Stimulated activated naive CD8-positive, alpha-beta T cell treated with anti-CD3 and anti-CD28 coated beads, Interleukin-15, amount 100 ng/mL, for 72 hours (primary cell): ENCODE measurements around the gene KIF21A.
A peak's percentile ranks its signal among the peaks of the same experiment; 100 is the strongest.

Experiments
- ATAC-seq: fragments of 150-1000 bp; cut with Tn5 transposase; 2 replicates; pipeline ENCODE4 v1.10.0; 2021; ENCODE audit warnings: mild to moderate bottlenecking, moderate library complexity
- DNase-seq, 2 donors: peaks; one replicate each; pipeline ENCODE4 v3.0.0; 2021 to 2022
- H3K27ac Mint-ChIP-seq, 2 donors: one replicate each; pipeline ENCODE4 v1.8.0; 2022; ENCODE audit warnings: mild to moderate bottlenecking in 2 of 2, mixed read lengths in 2 of 2, moderate library complexity in 2 of 2
- H3K27me3 Mint-ChIP-seq: one replicate; pipeline ENCODE4 v1.8.0; 2022; ENCODE audit warnings: mixed read lengths
- H3K4me1 Mint-ChIP-seq: one replicate; pipeline ENCODE4 v1.8.0; 2022; ENCODE audit warnings: mild to moderate bottlenecking, mixed read lengths
- H3K4me3 Mint-ChIP-seq, 2 donors: one replicate each; pipeline ENCODE4 v1.8.0; 2022; ENCODE audit warnings: mild to moderate bottlenecking in 2 of 2, mixed read lengths in 2 of 2, moderate library complexity in 1 of 2
- H3K9me3 Mint-ChIP-seq, 2 donors: one replicate each; pipeline ENCODE4 v1.8.0; 2022; ENCODE audit warnings: mixed read lengths in 2 of 2

Gene KIF21A

DNA sequence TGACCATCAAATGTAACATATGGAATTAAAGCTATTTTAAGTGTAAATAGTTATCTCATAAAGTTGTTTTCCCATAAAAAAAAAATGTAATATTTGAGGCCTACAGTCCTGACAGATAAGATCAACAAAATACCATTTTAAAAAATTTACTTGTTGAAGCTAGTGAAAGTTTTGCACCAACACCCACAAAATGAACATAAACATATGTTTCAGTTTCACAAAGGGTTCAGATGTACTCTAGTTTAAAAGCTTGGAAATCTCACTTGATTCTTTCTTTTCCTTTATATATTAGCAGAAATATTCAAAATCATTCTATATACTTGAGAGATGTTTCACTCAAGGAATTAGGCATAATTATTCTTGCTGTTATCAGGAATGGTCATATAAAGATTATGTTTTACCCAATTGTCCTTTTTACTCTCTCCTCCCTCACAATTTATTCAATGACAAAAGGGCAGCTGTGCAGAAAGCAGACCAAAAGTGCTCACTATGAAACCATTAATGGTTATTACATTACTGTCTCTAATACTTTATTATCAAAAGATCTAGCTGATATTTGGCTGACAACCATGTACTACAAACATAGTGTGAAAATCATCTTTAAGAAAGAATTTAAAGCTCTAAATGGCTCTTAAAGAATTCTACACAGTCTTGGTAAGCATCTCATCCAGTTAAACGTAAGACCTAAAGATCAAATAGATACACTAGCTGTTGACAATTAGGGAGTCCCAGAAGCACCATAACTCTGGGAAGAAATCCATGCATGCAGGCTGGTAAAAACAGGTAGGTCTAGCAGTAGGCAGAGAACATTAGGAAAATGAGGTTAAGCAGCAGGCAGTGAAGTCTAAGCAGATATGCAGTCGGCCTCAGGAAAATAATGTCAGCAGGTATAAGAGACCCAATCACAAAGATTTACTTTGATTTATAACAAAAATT, 28.8 kb downstream of the KIF21A start:
- Mint-ChIP-seq H3K4me3 (no peak overlapping the region), H3K9me3 (no peaks in the 10 kb centered on the region), H3K27me3 (no peaks in the 10 kb centered on the region), H3K27ac (peak overlapping the region in 1 of 2 donors; percentile 85), H3K4me1 (peaks cover 14% of the 10 kb centered on the region)
- DNase-seq = no peak
- no peak for ATAC-seq

DNA sequence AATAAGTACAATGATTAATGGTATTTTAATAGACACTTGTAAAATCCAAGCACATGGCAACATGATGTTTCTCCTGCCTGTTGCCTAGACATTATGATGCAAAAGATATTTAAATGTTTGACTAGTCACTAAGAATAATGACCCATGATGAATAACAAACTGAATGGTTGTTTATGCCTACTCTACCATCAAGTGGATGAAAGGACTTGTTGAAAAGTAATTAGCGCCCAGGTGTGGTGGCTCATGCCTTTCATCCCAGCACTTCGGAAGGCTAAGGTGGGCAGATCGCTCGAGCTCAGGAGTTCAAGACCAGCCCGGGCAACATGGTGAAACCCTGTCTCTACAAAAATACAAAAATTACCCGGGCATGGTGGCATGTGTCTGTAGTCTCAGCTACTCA, 30.7 kb downstream of the KIF21A start:
- no peaks in the 10 kb centered on the region for H3K27me3 Mint-ChIP-seq
- peaks cover 14% of the 10 kb centered on the region for H3K4me1 Mint-ChIP-seq
- no peak overlapping the region for H3K27ac Mint-ChIP-seq
- no peaks in the 10 kb centered on the region for H3K9me3 Mint-ChIP-seq
- H3K4me3 Mint-ChIP-seq = no peak overlapping the region
- DNase-seq (no peak), ATAC-seq (no peak)

DNA sequence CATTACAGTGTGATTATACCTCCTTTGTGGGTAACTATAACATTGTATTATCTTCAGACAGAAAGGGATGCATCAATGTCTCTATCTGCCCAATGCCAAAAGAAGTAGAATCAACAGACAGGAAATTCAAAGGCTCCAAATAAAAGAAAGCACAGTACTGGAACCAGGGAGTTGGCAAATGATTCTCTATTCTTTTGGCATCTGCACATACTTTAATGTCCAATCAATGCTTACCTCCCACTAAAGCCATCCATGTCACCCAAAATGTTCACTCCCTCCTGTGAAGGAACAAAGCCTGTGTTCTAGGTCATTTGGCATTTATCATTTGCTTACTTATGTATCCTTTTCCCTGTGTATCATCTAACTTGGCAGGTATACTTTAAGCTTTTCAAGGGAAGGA, 36.7 kb downstream of the KIF21A start:
- no peak overlapping the region for H3K27ac Mint-ChIP-seq
- no peak overlapping the region for H3K4me3 Mint-ChIP-seq
- no peaks in the 10 kb centered on the region for H3K27me3 Mint-ChIP-seq
- H3K9me3 Mint-ChIP-seq = no peaks in the 10 kb centered on the region
- DNase-seq (no peak), ATAC-seq (no peak)
- peaks cover 4% of the 10 kb centered on the region for H3K4me1 Mint-ChIP-seq

DNA sequence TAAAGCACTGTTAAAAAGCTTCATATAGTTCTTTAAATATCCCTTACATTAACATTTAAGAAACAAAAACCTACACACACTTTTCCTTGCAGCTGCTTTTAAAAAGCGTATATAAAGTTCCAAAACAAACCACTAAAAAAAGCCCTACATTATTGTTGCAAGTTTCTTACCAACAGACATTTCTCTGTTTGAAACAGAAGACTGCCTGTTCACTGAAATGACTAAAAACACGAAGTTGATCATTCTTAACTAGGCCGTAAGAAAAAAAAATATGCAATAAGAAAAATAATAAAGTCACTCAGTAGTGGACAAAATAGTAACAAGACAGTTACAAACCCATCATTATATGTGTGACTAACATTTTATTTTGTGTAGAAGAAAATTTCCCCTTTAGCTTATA, 37.3 kb downstream of the KIF21A start:
- H3K27me3 Mint-ChIP-seq = no peaks in the 10 kb centered on the region
- peaks cover 4% of the 10 kb centered on the region for H3K4me1 Mint-ChIP-seq
- no peak overlapping the region for H3K27ac Mint-ChIP-seq
- ATAC-seq = no peak
- no peak overlapping the region for H3K4me3 Mint-ChIP-seq
- H3K9me3 Mint-ChIP-seq = no peaks in the 10 kb centered on the region
- no peak for DNase-seq

DNA sequence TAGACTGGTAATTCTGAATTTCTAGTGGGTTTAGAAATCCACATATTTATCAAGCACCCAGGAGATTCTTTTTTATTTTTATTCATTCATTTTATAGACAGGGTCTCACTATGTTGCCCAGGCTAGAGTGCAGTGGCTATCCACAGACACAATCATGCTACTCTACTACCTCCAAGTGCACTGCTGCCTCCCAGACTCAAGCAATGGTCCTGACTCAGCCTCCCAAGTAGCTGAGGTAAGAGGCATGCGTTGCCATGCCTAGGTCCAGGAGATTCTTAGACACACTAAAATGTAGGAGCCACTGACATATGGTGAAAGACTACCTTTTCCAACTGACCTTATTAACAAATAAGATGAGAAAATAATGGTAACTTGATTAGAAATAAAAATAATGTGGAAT, 38.9 kb downstream of the KIF21A start:
- H3K9me3 Mint-ChIP-seq = no peaks in the 10 kb centered on the region
- ATAC-seq (no peak), DNase-seq (no peak)
- no peak overlapping the region for H3K4me3 Mint-ChIP-seq
- H3K27ac Mint-ChIP-seq = no peak overlapping the region
- H3K27me3 Mint-ChIP-seq = no peaks in the 10 kb centered on the region
- peaks cover 4% of the 10 kb centered on the region for H3K4me1 Mint-ChIP-seq

DNA sequence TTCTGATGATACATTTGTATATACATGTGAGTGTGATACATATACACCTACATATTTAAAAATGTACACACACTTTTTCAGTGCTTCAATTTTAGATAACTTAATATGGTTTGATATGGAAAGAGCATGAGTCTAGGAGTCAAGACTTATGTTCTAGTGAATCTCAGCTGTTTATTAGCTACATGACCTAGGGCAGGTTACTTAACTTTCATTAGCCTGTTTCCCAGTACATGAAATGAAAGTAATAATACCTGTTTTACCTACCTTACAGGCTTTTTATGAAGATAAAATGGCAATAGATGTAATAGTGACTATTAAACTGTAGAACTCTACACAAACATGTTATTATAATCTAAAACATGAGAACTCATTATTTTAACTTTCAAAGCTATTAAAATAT, 39.5 kb downstream of the KIF21A start:
- H3K27ac Mint-ChIP-seq = no peak overlapping the region
- H3K4me1 Mint-ChIP-seq = peaks cover 4% of the 10 kb centered on the region
- ATAC-seq (no peak), DNase-seq (no peak)
- H3K9me3 Mint-ChIP-seq = no peaks in the 10 kb centered on the region
- no peak overlapping the region for H3K4me3 Mint-ChIP-seq
- H3K27me3 Mint-ChIP-seq = no peaks in the 10 kb centered on the region

DNA sequence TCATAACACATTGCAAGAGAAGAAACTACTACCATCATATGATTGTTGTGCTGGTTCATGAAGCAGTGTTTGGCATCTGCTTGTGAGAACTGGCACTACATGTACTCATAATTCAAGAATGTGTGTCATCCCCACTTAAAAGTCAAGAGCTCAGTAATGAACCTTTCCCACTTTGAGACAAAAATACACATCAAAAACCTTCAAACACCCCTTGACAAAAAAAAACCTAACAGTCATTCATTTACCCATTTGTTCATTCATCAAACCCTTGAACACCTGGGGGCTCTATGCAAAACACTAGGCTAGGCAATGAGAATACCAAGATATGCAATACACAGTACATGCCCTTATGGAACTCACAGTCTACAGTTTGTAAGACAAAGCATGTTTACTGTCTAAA, 40.0 kb downstream of the KIF21A start:
- Mint-ChIP-seq H3K27me3 (no peaks in the 10 kb centered on the region), H3K4me1 (peaks cover 4% of the 10 kb centered on the region), H3K4me3 (no peak overlapping the region), H3K27ac (no peak overlapping the region), H3K9me3 (no peaks in the 10 kb centered on the region)
- DNase-seq (no peak), ATAC-seq (peak; percentile 43)

DNA sequence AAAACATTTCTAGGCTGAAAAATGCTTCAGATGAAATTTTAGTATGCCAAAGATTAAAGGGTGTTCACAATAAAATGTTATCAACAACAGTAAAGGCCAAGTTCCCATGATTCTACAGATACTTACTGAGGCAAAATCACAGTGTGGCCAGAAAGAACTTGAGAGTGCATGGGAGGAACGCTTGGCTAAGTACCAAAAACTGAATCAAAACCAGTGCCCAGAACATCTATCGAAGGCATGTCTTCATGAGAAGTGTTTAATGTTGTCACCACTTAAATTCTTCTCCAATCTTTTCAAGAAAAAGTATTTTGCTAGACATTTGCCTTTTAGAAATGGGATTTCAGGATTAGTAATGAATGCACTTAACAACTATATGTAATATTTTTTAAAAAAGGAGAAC, 41.5 kb downstream of the KIF21A start:
- no peak for ATAC-seq
- no peak overlapping the region for H3K4me3 Mint-ChIP-seq
- H3K9me3 Mint-ChIP-seq = no peaks in the 10 kb centered on the region
- peaks cover 4% of the 10 kb centered on the region for H3K4me1 Mint-ChIP-seq
- H3K27ac Mint-ChIP-seq = no peak overlapping the region
- H3K27me3 Mint-ChIP-seq = no peaks in the 10 kb centered on the region
- DNase-seq = no peak

DNA sequence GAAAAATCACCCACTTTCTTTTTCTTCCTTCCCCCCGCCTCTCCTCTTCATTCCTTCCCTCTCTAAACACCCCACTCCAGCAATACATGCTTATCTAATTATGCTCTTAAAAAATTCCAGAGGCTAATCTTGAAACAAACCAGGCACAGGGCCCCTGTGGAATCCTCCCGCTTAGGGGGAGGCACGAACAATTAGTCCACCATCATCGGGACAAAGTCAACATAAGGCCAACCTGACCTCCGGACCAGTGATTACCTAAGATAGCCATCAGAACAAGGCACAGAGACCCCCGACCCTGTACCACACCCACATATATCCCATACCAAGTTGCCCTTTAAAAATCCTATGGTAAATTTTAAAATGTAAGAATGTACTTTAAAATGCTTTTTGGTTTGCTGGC, 47.1 kb downstream of the KIF21A start:
- Mint-ChIP-seq H3K4me1 (no peaks in the 10 kb centered on the region), H3K4me3 (no peak overlapping the region), H3K27me3 (no peaks in the 10 kb centered on the region)

DNA sequence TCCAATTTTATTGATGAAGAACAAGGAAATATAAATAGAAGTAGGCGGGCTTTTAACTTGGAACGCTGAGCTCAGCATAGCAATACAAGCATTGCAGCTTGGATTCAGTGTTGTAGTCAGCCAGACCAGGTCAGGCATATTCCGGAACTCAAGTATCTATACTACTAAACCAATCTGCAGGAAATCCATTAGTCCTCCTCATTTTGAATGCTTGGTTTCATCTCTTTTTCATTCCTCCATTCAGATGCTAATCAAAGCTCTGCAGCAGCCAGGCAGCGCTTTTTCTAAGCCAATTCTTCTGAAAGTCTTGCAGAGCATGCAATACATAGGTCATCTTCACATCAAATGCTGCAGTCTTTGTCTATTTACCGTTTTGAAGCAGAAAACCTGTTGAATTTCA, 49.0 kb downstream of the KIF21A start:
- H3K4me1 Mint-ChIP-seq = no peaks in the 10 kb centered on the region
- H3K9me3 Mint-ChIP-seq = no peaks in the 10 kb centered on the region
- DNase-seq = no peak
- no peaks in the 10 kb centered on the region for H3K27me3 Mint-ChIP-seq
- H3K4me3 Mint-ChIP-seq = no peak overlapping the region
- no peak for ATAC-seq
- no peak overlapping the region for H3K27ac Mint-ChIP-seq

More for the DNA sequence above, 47.1 kb downstream of the KIF21A start:
- DNase-seq (no peak), ATAC-seq (no peak)
- no peaks in the 10 kb centered on the region for H3K9me3 Mint-ChIP-seq
- H3K27ac Mint-ChIP-seq = no peak overlapping the region

DNA sequence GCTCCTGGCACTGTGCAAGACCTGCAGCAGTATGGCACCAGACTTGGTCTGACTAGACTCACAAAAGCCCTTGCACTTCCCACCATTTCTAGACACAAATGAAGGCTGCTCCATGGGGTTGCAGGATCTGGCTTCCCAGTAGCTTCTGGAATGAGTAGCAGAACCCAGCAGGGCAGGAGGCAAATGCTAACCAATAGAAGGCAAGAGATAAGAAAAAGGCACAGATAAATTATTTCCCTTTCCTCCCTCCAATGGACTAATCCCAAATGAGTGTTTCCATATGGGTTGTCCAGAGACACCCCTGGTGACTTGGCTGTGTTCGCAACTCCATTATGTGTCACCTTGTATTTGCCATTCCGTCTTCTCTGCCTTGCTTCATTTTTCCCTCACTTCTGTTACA, 49.7 kb downstream of the KIF21A start:
- Mint-ChIP-seq H3K27me3 (no peaks in the 10 kb centered on the region), H3K27ac (no peak overlapping the region), H3K4me3 (no peak overlapping the region), H3K9me3 (no peaks in the 10 kb centered on the region), H3K4me1 (no peaks in the 10 kb centered on the region)
- ATAC-seq (no peak), DNase-seq (no peak)

DNA sequence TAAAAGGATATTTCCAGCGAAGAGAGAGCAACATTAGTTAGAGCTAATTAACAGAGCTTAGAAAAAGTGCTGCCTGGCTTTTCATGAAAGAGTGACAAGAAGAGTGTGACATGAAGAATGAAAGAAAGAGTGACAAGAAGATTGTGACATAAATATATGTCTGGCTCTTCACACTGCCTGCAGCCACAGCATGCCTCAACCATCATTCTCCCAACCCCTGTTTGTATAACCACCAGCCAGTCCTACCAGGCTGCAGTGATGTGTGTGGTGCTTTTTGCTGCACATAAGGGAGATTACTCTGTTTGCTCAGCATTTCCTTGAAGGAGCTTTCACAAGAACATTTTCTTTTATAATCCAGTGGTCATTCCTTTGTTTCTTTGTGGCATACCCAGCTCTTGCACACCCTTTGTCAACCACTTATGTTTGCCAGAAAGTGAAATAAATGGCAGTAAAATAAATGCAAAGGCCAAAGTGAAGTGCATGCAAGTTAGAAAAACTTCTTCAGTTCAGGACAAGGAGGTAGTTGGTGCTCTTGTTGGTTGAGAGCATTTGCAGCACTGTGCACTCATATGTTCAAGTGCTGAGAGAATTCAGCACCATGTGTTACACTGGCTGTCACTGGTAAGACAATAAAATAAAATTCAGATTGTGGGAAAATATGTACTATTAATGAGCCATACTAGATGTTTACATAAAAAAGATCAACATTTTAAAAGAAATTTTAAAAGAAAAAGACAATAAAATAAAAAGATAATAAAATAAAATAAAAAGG, 50.6 kb downstream of the KIF21A start:
- no peak overlapping the region for H3K27ac Mint-ChIP-seq

DNA sequence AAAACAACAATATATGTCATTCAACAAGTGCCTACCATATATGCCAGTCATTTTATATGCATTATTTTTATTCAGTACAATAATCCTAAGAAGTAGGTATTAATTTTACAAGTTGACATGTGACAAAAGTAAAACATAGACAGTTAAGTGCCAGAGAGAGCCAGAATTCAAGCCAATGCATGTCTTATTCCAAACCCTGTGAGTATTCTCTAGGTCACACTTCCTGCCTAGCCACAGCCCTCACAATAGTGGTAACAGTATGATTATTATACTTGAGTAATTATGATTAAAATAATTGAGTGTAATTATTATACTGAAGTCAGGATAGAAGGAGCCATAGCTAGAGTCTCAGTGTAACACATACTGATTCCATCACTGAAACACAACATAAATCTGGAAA, 52.2 kb downstream of the KIF21A start:
- no peaks in the 10 kb centered on the region for H3K27me3 Mint-ChIP-seq
- H3K4me1 Mint-ChIP-seq = no peaks in the 10 kb centered on the region
- ATAC-seq (no peak), DNase-seq (no peak)
- H3K4me3 Mint-ChIP-seq = no peak overlapping the region
- H3K27ac Mint-ChIP-seq = no peak overlapping the region
- no peaks in the 10 kb centered on the region for H3K9me3 Mint-ChIP-seq

More for the DNA sequence above, 50.6 kb downstream of the KIF21A start:
- no peak for DNase-seq
- Mint-ChIP-seq H3K4me1 (no peaks in the 10 kb centered on the region), H3K27me3 (no peaks in the 10 kb centered on the region), H3K4me3 (no peak overlapping the region), H3K9me3 (no peaks in the 10 kb centered on the region)
- no peak for ATAC-seq

DNA sequence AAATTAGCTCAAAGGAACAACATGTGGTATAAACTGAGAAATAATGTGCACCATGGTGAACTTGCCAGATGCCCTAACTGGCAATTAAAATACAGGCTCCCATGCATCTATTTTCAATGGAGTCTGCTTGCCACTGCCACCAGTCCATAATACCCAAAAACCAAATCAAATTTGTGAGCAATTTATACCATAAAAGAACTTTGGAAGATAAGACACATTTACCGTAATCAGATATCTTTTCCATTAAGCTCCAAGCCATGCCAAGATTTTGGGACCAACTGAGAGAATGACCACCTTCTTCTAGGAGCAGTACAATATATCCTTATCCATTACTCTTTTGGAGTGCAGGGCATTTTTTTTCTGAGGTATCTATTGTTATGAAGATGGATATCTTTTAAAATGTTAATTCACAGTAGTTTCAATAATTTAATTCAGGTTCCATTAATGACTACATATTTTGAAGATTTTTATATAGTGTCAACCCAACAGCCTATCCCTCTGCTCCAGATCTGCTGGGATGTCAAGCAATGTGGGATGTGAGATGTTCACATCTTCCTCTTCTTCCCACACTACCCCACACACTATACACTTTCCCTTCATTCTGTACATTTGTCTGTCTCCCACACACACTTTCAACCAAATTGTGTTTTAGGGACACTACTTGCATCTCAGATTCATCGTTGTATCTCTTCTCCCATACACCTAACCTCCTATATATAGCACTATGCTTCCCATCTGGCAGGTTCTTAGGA, 53.3 kb downstream of the KIF21A start:
- H3K9me3 Mint-ChIP-seq = no peaks in the 10 kb centered on the region

DNA sequence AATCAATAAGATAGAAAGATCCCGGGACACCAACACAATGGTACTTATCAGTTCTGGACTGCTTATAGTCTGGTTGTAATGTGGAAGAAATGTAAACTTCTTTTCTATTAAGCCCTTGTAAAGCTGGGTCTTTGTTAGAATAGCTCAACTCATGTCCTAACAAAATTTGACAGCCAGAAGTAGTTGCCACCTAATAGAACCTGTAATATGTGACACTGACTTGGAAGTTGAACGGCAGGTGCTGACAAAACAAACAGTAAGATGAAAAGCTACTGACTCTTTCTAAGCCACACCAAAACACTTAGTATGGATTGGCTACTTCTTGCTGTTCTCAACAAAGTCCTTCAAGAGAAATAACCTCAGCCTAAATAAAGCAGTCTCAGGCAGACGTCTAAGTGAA, 56.6 kb downstream of the KIF21A start:
- Mint-ChIP-seq H3K4me3 (no peak overlapping the region), H3K9me3 (no peaks in the 10 kb centered on the region), H3K27me3 (no peaks in the 10 kb centered on the region), H3K27ac (no peak overlapping the region), H3K4me1 (no peaks in the 10 kb centered on the region)
- ATAC-seq = no peak
- DNase-seq = no peak

More for the DNA sequence above, 53.3 kb downstream of the KIF21A start:
- no peak overlapping the region for H3K4me3 Mint-ChIP-seq
- H3K4me1 Mint-ChIP-seq = no peaks in the 10 kb centered on the region
- ATAC-seq (no peak), DNase-seq (no peak)
- no peak overlapping the region for H3K27ac Mint-ChIP-seq
- no peaks in the 10 kb centered on the region for H3K27me3 Mint-ChIP-seq

DNA sequence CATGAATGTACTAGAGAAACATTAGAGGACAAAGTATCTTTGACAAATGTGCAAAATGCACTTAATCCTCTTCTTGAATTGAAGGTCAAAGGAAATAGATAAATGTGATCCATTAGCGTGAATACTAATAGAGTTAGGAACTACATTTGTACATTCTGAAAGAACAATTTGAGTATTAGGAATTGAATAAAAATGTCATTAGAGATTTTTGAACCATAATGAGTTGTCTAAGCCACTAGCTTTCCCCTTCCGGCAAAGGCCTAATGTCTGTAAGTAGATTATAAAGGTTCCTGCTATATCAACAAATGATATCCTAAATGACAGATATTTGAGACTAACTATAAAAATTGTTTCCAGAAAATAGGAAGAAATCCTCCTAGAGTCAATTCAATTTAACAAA, 59.8 kb downstream of the KIF21A start:
- H3K4me1 Mint-ChIP-seq = no peaks in the 10 kb centered on the region
- H3K27ac Mint-ChIP-seq = no peak overlapping the region
- DNase-seq (no peak), ATAC-seq (no peak)
- H3K27me3 Mint-ChIP-seq = no peaks in the 10 kb centered on the region
- no peaks in the 10 kb centered on the region for H3K9me3 Mint-ChIP-seq
- H3K4me3 Mint-ChIP-seq = no peak overlapping the region
